Trophoblast cell (in vitro differentiated cells and primary cell): ENCODE measurements around the gene PHYH.
A peak's percentile ranks its signal among the peaks of the same experiment; 100 is the strongest.

Experiments used
- DNase-seq, 2 donors: peaks; one replicate each; pipeline ENCODE4 v3.0.0-alpha.2; 2016
- H2AFZ ChIP-seq: 2 replicates; pipeline ENCODE4 v1.6.1; 2013; ENCODE audit warnings: low read length, moderate library complexity, mild to moderate bottlenecking; ENCODE audit not compliant: insufficient read depth, poor library complexity
- H2AK5ac ChIP-seq: 2 replicates; pipeline ENCODE4 v1.6.1; 2013; ENCODE audit warnings: mild to moderate bottlenecking, low read length
- H2BK120ac ChIP-seq: 2 replicates; pipeline ENCODE4 v1.6.1; 2013; ENCODE audit warnings: low read length, mild to moderate bottlenecking, moderate library complexity; ENCODE audit not compliant: insufficient read depth, poor library complexity
- H2BK12ac ChIP-seq: 2 replicates; pipeline ENCODE4 v1.6.1; 2013; ENCODE audit warnings: mild to moderate bottlenecking, low read length, moderate library complexity
- H2BK5ac ChIP-seq: 2 replicates; pipeline ENCODE4 v1.6.1; 2013; ENCODE audit warnings: low read length, low read depth, moderate library complexity, mild to moderate bottlenecking; ENCODE audit not compliant: poor library complexity
- H3K14ac ChIP-seq: 2 replicates; pipeline ENCODE4 v1.6.1; 2013; ENCODE audit warnings: mild to moderate bottlenecking, low read length
- H3K18ac ChIP-seq: 2 replicates; pipeline ENCODE4 v1.6.1; 2013; ENCODE audit warnings: mild to moderate bottlenecking, low read length
- H3K23ac ChIP-seq: 2 replicates; pipeline ENCODE4 v1.6.1; 2013; ENCODE audit warnings: low read length
- H3K27ac ChIP-seq: 2 replicates; pipeline ENCODE4 v1.5.1; 2013; ENCODE audit warnings: low read depth, mild to moderate bottlenecking, inconsistent platforms, low read length, moderate library complexity
- H3K27me3 ChIP-seq: 2 replicates; pipeline ENCODE4 v1.6.1; 2013; ENCODE audit warnings: inconsistent platforms, mild to moderate bottlenecking, low read length, moderate library complexity; ENCODE audit not compliant: insufficient read depth
- H3K36me3 ChIP-seq, 2 experiments: 1 replicate in 1 of 2; 2 replicates in 1 of 2; pipeline ENCODE4 v1.6.1; 2013; ENCODE audit warnings: low read length in 2 of 2, mild to moderate bottlenecking in 2 of 2, moderate library complexity in 1 of 2; ENCODE audit not compliant: insufficient read depth in 2 of 2, control insufficient read depth in 1 of 2
- H3K4ac ChIP-seq: 2 replicates; pipeline ENCODE4 v1.6.1; 2013; ENCODE audit warnings: low read depth, mild to moderate bottlenecking, low read length, moderate library complexity
- H3K4me1 ChIP-seq, 2 experiments: 1 replicate in 1 of 2; 2 replicates in 1 of 2; pipeline ENCODE4 v1.6.1; 2013; ENCODE audit warnings: low read length in 2 of 2, mild to moderate bottlenecking in 2 of 2, moderate library complexity in 1 of 2; ENCODE audit not compliant: insufficient read depth in 2 of 2, control insufficient read depth in 1 of 2
- H3K4me2 ChIP-seq: 2 replicates; pipeline ENCODE4 v1.6.1; 2013; ENCODE audit warnings: inconsistent platforms, mild to moderate bottlenecking, low read length, moderate library complexity
- H3K4me3 ChIP-seq: 2 replicates; pipeline ENCODE4 v1.5.1; 2013; ENCODE audit warnings: mild to moderate bottlenecking, low read depth, low read length, inconsistent platforms
- H3K79me1 ChIP-seq: one replicate; pipeline ENCODE4 v1.6.1; 2013; ENCODE audit warnings: low read length
- H3K79me2 ChIP-seq: 2 replicates; pipeline ENCODE4 v1.6.1; 2013; ENCODE audit warnings: low read length, mild to moderate bottlenecking; ENCODE audit not compliant: control insufficient read depth, insufficient read depth, poor library complexity
- H3K9ac ChIP-seq: 2 replicates; pipeline ENCODE4 v1.6.1; 2013; ENCODE audit warnings: mild to moderate bottlenecking, low read length
- H3K9me3 ChIP-seq: 2 replicates; pipeline ENCODE4 v1.6.1; 2013; ENCODE audit warnings: low read depth, mild to moderate bottlenecking, control low read depth, inconsistent platforms, low read length; ENCODE audit not compliant: insufficient read depth
- H4K12ac ChIP-seq: 2 replicates; pipeline ENCODE4 v1.6.1; 2013; ENCODE audit warnings: low read depth, mild to moderate bottlenecking, low read length, moderate library complexity
- H4K8ac ChIP-seq: 2 replicates; pipeline ENCODE4 v1.6.1; 2013; ENCODE audit warnings: low read depth, mild to moderate bottlenecking, low read length, moderate library complexity
- H4K91ac ChIP-seq: one replicate; pipeline ENCODE4 v1.6.1; 2013; ENCODE audit warnings: low read depth, mild to moderate bottlenecking, low read length, moderate library complexity
- whole genome bisulfite sequencing: extraction: QIAGEN DNeasy Blood & Tissue Kit; methylation state at CpG from one replicate; pipeline ENCODE4 v1.1.7; 2013; ENCODE audit warnings: missing lambda C conversion rate; ENCODE audit not compliant: insufficient read length, insufficient coverage; ENCODE audit errors: extremely low coverage; 5-methylcytosine and 5-hydroxymethylcytosine counted together

Gene PHYH

GRCh38 chr10:13272164-13272571 is 27.7 kb downstream of the PHYH start:
- Histone ChIP-seq H2BK120ac (no peak overlapping the region), H3K4ac (no peak overlapping the region), H3K9ac (no peak overlapping the region), H3K27me3 (no peaks in the 10 kb centered on the region), H4K8ac (no peak overlapping the region), H3K4me1 (no peaks in the 10 kb centered on the region), H3K23ac (no peak overlapping the region), H3K14ac (no peak overlapping the region), H3K18ac (no peak overlapping the region), H3K4me2 (no peak overlapping the region), H3K79me2 (no peaks in the 10 kb centered on the region), H3K36me3 (no peaks in the 10 kb centered on the region), H2BK5ac (no peak overlapping the region), H2BK12ac (no peak overlapping the region), H2AFZ (no peak overlapping the region), H4K12ac (no peak overlapping the region), H3K4me3 (no peak overlapping the region), H3K79me1 (no peaks in the 10 kb centered on the region), H3K9me3 (no peaks in the 10 kb centered on the region), H2AK5ac (no peak overlapping the region), H3K27ac (no peak overlapping the region), H4K91ac (no peak overlapping the region)
- DNase-seq: no peak
- WGBS: no CpG with 5 or more reads among the region's 12 CpGs

GRCh38 chr10:13271552-13272163 is 28.2 kb downstream of the PHYH start:
- H3K9ac ChIP-seq: no peak overlapping the region
- no peak overlapping the region for H3K4me2 ChIP-seq
- H2BK12ac ChIP-seq: no peak overlapping the region
- no peaks in the 10 kb centered on the region for H3K79me2 ChIP-seq
- no peaks in the 10 kb centered on the region for H3K79me1 ChIP-seq
- peak overlapping the region; percentile 8 for H2AFZ ChIP-seq
- H3K18ac ChIP-seq: no peak overlapping the region
- no peak overlapping the region for H3K4me3 ChIP-seq
- no peak overlapping the region for H3K23ac ChIP-seq
- no peaks in the 10 kb centered on the region for H3K27me3 ChIP-seq
- no peak overlapping the region for H4K12ac ChIP-seq
- no peak overlapping the region for H3K14ac ChIP-seq
- no peak overlapping the region for H3K27ac ChIP-seq
- H2BK5ac ChIP-seq: no peak overlapping the region
- H4K8ac ChIP-seq: no peak overlapping the region
- no peak overlapping the region for H2BK120ac ChIP-seq
- H3K9me3 ChIP-seq: no peaks in the 10 kb centered on the region
- DNase-seq: no peak
- H3K4me1 ChIP-seq: no peaks in the 10 kb centered on the region
- no peaks in the 10 kb centered on the region for H3K36me3 ChIP-seq
- no peak overlapping the region for H3K4ac ChIP-seq
- no CpG with 5 or more reads among the region's 14 CpGs for WGBS
- no peak overlapping the region for H4K91ac ChIP-seq
- H2AK5ac ChIP-seq: no peak overlapping the region

DNA sequence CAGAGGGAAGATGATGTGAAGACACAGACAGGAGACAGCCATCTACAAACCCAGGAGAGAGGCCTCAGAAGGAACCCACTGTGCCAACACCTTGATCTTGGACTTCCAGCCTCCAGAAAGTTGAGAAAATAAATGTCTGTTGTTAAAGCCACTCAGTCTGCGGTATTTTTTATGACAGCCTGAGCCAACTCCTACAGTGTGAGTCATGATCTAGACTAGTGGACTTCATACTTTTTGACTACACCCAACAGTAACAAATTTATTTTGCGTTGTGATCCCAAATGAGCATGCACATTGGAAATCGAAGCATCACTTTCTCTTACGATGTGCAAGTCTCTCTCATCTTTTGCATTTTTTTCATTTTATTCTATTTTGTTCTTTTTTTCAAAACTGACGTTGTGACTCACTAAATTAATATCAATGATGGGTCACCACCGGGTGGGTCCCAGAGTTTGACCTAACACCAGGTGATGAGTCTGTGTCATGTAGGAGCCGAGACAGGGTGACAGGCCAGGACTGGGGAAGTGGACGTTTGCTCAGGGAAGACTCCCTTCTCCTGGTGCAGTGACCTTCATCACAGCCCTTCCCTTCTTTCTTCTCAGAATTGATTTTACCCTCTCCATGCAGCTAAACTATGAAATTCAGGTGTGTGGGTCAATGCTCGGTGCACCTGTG is 28.9 kb downstream of the PHYH start:
- Histone ChIP-seq H2BK120ac (no peak overlapping the region), H3K4me2 (no peak overlapping the region), H4K8ac (no peak overlapping the region), H4K91ac (no peak overlapping the region), H4K12ac (no peak overlapping the region), H2BK5ac (no peak overlapping the region), H2AFZ (no peak overlapping the region), H3K27ac (no peak overlapping the region), H3K18ac (no peak overlapping the region), H3K4ac (no peak overlapping the region), H3K79me1 (no peaks in the 10 kb centered on the region), H3K14ac (no peak overlapping the region), H3K9me3 (no peaks in the 10 kb centered on the region), H3K23ac (no peak overlapping the region), H2AK5ac (no peak overlapping the region), H3K27me3 (no peaks in the 10 kb centered on the region), H3K4me3 (no peak overlapping the region), H3K79me2 (no peaks in the 10 kb centered on the region), H2BK12ac (no peak overlapping the region), H3K9ac (no peak overlapping the region), H3K36me3 (no peaks in the 10 kb centered on the region), H3K4me1 (no peaks in the 10 kb centered on the region)
- DNase-seq: no peak
- no CpG with 5 or more reads among the region's 9 CpGs for WGBS

GRCh38 chr10:13268841-13269240 is 31.0 kb downstream of the PHYH start:
- Histone ChIP-seq H4K12ac (no peak overlapping the region), H2AK5ac (no peak overlapping the region), H3K14ac (no peak overlapping the region), H4K8ac (no peak overlapping the region), H3K9ac (no peak overlapping the region), H3K4me1 (no peaks in the 10 kb centered on the region), H3K4ac (no peak overlapping the region), H3K23ac (no peak overlapping the region), H3K4me3 (no peak overlapping the region), H2BK5ac (no peak overlapping the region), H3K27me3 (no peaks in the 10 kb centered on the region), H3K79me2 (no peaks in the 10 kb centered on the region), H3K36me3 (no peaks in the 10 kb centered on the region), H3K4me2 (no peak overlapping the region), H3K18ac (no peak overlapping the region), H3K9me3 (no peaks in the 10 kb centered on the region), H2AFZ (no peak overlapping the region), H3K79me1 (no peaks in the 10 kb centered on the region), H2BK120ac (no peak overlapping the region), H2BK12ac (no peak overlapping the region), H4K91ac (no peak overlapping the region), H3K27ac (no peak overlapping the region)
- no CpG with 5 or more reads among the region's 3 CpGs for WGBS
- DNase-seq: no peak
